CD4-positive, alpha-beta T cell treated with Interferon alpha-2 for 1 hour (primary cell): Measurements from ENCODE around the gene SPRR2A.
"Not testable (repeated sequence)": the region's sequence is repeated elsewhere in the genome, so short reads cannot be mapped to it uniquely, and the experiment has no call there.

Experiments
- DNase-seq, 2 donors: peaks; one replicate each; pipeline ENCODE4 v3.0.0-alpha.2; 2020 to 2022

Gene SPRR2A

DNA sequence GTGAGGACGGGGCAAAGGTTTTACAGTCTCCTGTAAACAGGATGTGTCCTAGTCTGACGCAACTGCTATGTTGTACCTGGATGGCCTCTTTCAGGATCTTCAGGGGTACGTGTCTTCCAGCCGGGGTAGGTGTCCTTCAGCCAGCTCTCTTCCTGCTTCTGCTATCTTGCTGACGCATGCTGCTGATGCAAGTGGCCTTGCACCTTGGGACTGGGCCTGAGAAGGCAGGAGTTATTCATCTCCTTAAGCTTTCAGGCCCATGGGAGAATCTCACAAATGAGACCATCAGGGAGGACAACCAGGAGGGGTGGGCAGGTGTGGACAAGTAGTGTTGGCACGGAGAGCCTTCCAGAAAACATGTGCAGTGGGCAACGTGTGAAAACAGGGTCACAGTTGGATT is 34.2 kb downstream of the SPRR2A start:
- no peak for DNase-seq

DNA sequence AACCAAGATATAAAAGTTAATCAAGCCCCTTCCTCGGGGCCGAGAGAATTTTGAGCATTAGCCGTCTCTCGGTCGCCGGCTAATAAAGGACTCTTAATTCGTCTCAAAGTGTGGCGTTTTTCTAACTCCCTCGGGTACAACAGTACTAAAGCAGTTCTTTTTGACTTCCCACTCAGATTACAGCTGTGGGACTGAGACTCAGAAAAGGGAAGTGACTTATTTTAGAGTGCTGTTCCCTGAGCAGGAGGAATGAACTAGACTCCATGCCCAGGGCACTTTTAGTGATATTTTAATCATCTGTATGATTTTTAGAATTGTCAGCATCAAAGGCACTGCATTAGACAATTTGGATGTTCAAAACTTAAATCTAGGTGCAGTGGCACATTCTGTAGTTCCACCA is 35.0 kb downstream of the SPRR2A start:
- not testable (repeated sequence) for DNase-seq

DNA sequence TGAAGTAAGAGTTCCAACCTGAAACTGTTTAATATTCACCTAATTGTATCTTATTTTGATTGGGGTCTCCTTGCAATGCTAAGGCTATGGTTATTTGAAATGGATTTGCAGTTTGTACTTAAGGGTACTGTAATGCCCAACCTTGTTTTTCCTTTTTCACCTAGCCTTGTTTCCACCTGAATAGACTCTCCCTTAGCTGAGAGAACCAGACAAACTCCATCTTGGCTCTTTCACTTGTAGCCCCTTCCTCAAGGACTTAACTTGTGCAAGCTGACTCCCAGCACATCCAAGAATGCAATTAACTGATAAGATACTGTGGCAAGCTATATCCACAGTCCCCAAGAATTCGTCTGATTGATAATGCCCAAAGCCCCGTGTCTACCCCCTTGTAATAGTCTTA is 35.5 kb downstream of the SPRR2A start:
- not testable (repeated sequence) for DNase-seq

DNA sequence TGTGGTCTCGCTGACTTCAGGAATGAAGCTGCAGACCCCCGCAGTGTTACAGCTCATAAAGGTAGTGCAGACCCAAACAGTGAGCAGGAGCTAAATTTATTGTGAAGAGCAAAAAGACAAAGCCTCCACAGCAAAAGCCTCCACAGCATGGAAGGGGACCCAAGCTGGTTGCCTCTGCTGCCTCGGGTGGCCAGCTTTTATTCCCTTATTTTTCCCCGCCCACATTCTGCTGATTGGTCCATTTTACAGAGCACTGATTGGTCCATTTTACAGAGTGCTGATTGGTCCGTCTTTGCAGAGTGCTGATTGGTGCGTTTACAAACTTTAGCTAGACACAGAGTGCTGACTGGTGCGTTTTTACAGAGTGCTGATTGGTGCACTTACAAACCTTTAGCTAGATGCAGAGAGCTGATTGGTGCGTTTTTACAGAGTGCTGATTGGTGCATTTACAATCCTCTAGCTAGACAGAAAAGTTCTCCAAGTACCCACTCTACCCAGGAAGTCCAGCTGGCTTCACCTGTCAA is 46.0 kb downstream of the SPRR2A start:
- not testable (repeated sequence) for DNase-seq
